HepG2 (cell line): ENCODE data around the gene LDB2. TPM values are rescaled to one million over a fixed set of nuclear protein-coding genes. Genes with fewer than 3 reads are reported as not detected.

Experiments
- ATAC-seq: fragments of 200-7000 bp; cut with Tn5 transposase; 3 replicates; pipeline ENCODE4 v1.9.1; 2020; ENCODE audit warnings: mild to moderate bottlenecking, moderate library complexity
- BruUV-seq: library from RNA; stranded (reverse); fragments of 400-500 nt; replicated peaks from 2 replicates; lab custom pipeline; 2021; lab: Mats Ljungman, UMichigan
- CTCF ChIA-PET: fragments of 300-600 bp; formaldehyde crosslinking; extraction: SDS; loops from one replicate; lab custom pipeline; 2021; ENCODE audit warnings: low total read pairs, inconsistent platforms, low intra/inter-chr PET ratio; lab: Yijun Ruan, JAX
- POLR2A ChIA-PET: fragments of 350-600 bp; sonication (Branson Sonifier 250); formaldehyde crosslinking; loops from one replicate; lab custom pipeline; 2020; ENCODE audit warnings: antibody characterized with exemption, inconsistent platforms; lab: Yijun Ruan, JAX
- DNase-seq: peaks from one replicate; pipeline ENCODE4 v3.0.0-alpha.2; 2015; ENCODE audit warnings: low spot score
- FAIRE-seq: peaks from 3 replicates; lab custom pipeline; 2011; peaks lifted over from hg19 to GRCh38; lab: Jason Lieb, UNC
- H2AFZ ChIP-seq: one replicate; pipeline ENCODE4 v1.6.1; 2011; ENCODE audit warnings: low read length, inconsistent platforms
- H3K27ac ChIP-seq: fragments of 300-600 bp; 3 replicates; pipeline ENCODE4 v1.8.0; 2011; ENCODE audit warnings: mixed run types, mild to moderate bottlenecking, mixed read lengths, low read length, inconsistent platforms; ENCODE audit not compliant: insufficient read depth; ENCODE audit errors: extremely low read length
- H3K27me3 ChIP-seq, 2 experiments: fragments of 200-600 bp in 1 of 2; 2 replicates in 1 of 2; 3 replicates in 1 of 2; pipeline versions ENCODE4 v1.6.0 to v1.8.0; 2011; ENCODE audit warnings: low read length in 2 of 2, mild to moderate bottlenecking in 2 of 2, moderate library complexity in 2 of 2, inconsistent platforms in 1 of 2; ENCODE audit not compliant: insufficient read depth in 2 of 2, control insufficient read depth in 1 of 2
- H3K36me3 ChIP-seq, 2 experiments: fragments of 200-600 bp in 1 of 2; replicated peaks in 1 of 2; 2 replicates in 1 of 2; 3 replicates in 1 of 2; pipeline versions ENCODE4 v1.5.1 to v1.8.0; 2011; ENCODE audit warnings: low read length in 2 of 2, inconsistent platforms in 1 of 2; ENCODE audit not compliant: insufficient read depth in 2 of 2, control insufficient read depth in 1 of 2
- H3K4me1 ChIP-seq: 2 replicates; pipeline ENCODE4 v1.5.1; 2012; ENCODE audit warnings: low read length, inconsistent platforms; ENCODE audit not compliant: insufficient read depth
- H3K4me2 ChIP-seq: 2 replicates; pipeline ENCODE4 v1.6.0; 2011; ENCODE audit warnings: low read depth, low read length, inconsistent platforms
- H3K4me3 ChIP-seq, 3 experiments: fragments of 200-600 bp in 1 of 3; sonication (generic), shearing (Covaris generic) in 1 of 3; replicated peaks in 1 of 3; 2 replicates each; pipeline ENCODE4 v1.5.1; 2011 to 2016; ENCODE audit warnings: low read length in 3 of 3, inconsistent platforms in 2 of 3, low read depth in 2 of 3, mild to moderate bottlenecking in 2 of 3, control low read depth in 1 of 3, mixed read lengths in 1 of 3; ENCODE audit not compliant: insufficient read depth in 1 of 3
- H3K79me2 ChIP-seq: one replicate; pipeline ENCODE4 v1.6.1; 2011; ENCODE audit warnings: low read length, inconsistent platforms; ENCODE audit not compliant: insufficient read depth
- H3K9ac ChIP-seq: 2 replicates; pipeline ENCODE4 v1.6.0; 2011; ENCODE audit warnings: mild to moderate bottlenecking, low read depth, low read length, inconsistent platforms; ENCODE audit not compliant: insufficient read depth
- H3K9me3 ChIP-seq: 2 replicates; pipeline ENCODE4 v1.5.1; 2012; ENCODE audit warnings: mild to moderate bottlenecking, low read length
- H4K20me1 ChIP-seq: 2 replicates; pipeline ENCODE4 v1.6.0; 2011; ENCODE audit warnings: inconsistent platforms, mild to moderate bottlenecking, low read length, moderate library complexity; ENCODE audit not compliant: insufficient read depth
- MBD4 ChIP-seq: IDR thresholded peaks from 2 replicates; pipeline ENCODE4 v1.6.1; 2012; ENCODE audit warnings: low read length, inconsistent platforms, borderline replicate concordance
- ZNF451 ChIP-seq: sonication (generic); formaldehyde crosslinking; IDR thresholded peaks from 2 replicates; pipeline ENCODE4 v1.5.0; 2020; ENCODE audit warnings: mild to moderate bottlenecking, missing genetic modification reagents
- ZNF552 ChIP-seq: sonication (generic); formaldehyde crosslinking; IDR thresholded peaks from 2 replicates; pipeline ENCODE4 v1.9.0; 2022; ENCODE audit warnings: missing genetic modification reagents, mild to moderate bottlenecking, borderline replicate concordance
- ZSCAN21 ChIP-seq: sonication (generic); formaldehyde crosslinking; IDR thresholded peaks from 2 replicates; pipeline ENCODE4 v1.8.0; 2022; ENCODE audit warnings: mild to moderate bottlenecking, missing genetic modification reagents, moderate library complexity, borderline replicate concordance
- WGBS: methylation state at CpG from one replicate; pipeline ENCODE4 v1.1.6; 2017; ENCODE audit warnings: low lambda C conversion rate; 5-methylcytosine and 5-hydroxymethylcytosine counted together
- in situ Hi-C: cut with HindIII; loops from 2 replicates; pipeline ENCODE4 v1.10.0; 2017; ENCODE audit warnings: low pct_unique_long_range_greater_than_20kb; ENCODE audit not compliant: extremely low pct_ligation_motif_present
- intact Hi-C: fragments of 100-400 bp; cut with micrococcal nuclease; formaldehyde crosslinking; loops from one replicate; pipeline ENCODE4 v1.10.0; 2022; ENCODE audit not compliant: unreplicated experiment
- polyA plus RNA-seq, 8 experiments: library from polyadenylated mRNA; depleted of rRNA in 3 of 8; stranded (reverse) in 7 of 8; unstranded in 1 of 8; fragments of >200 nt; fragmentation: Illumina TruSeq in 4 of 8; extraction: Trizol in 4 of 8; gene quantifications; 2 replicates each; pipeline versions ENCODE4 v1.2.1 to v1.2.3, GENCODE V29; 2011 to 2016; ENCODE audit warnings: low read depth in 4 of 8, missing spikeins in 1 of 8, mixed read lengths in 1 of 8; ENCODE audit not compliant: insufficient read depth in 1 of 8
- total RNA-seq, 5 experiments: library from RNA; depleted of rRNA; stranded (reverse); fragments of >200 nt; fragmentation: Illumina TruSeq; extraction: Trizol; gene quantifications; 2 replicates each; pipeline ENCODE4 v1.2.3, GENCODE V29; 2016; ENCODE audit warnings: low read depth in 1 of 5
- TF ChIP-seq, protein P1 (sequence below): sonication (generic); formaldehyde crosslinking; IDR thresholded peaks from 2 replicates; pipeline ENCODE4 v1.4.0; 2020; ENCODE audit warnings: missing genetic modification reagents, mild to moderate bottlenecking, borderline replicate concordance

LDB2 gene
- total and polyA plus RNA-seq, 2 of the 13 experiments (the other 11 are each of a cell fraction or from before 2014, with no cell fraction given), result not detected

DNA sequence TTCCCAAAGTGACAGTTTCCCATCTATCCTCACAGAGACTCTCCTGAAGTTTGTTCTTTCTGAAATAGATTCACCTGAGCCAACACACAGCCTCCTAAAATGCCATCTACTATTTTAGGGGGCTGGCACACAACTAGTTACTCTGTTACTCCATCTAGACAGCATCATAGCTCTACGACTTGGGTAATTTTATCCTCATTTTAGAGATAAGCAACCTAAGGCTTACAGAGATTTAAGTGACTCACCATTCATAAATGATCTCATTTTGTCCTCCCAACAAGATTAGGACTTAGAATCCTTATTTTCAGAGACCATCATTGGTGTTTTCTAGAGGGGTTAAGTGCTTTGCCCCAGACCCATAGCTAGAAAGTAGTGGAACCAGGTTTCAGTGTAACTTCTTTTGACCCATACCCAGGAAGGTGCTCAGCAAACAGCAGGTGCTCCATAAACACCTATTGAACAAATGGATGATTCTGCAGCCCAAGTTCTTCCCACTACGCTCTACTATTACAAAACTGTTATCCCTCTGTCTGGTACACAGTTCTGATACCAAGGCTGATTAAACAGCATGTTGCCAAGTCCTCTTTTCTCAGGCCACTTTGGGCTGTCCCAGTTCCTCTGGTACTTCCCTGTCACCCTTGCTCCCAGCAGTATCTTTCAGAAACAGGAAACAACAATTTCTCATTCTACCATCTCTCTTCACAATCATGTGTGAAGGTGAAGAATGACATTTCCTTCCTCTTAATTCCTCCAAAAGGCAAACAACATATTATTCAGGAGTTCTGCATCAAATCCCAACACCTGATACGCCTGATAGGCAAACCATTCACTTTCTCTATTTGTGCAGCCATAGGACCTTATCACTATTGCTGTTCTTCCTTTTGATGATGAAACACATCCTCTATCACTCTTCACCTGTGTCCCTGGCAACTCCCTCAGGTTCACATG, 367.5 kb downstream of the LDB2 start (continued):
- TF ChIP-seq ZSCAN21, result no peak
- TF ChIP-seq, protein P1, sequence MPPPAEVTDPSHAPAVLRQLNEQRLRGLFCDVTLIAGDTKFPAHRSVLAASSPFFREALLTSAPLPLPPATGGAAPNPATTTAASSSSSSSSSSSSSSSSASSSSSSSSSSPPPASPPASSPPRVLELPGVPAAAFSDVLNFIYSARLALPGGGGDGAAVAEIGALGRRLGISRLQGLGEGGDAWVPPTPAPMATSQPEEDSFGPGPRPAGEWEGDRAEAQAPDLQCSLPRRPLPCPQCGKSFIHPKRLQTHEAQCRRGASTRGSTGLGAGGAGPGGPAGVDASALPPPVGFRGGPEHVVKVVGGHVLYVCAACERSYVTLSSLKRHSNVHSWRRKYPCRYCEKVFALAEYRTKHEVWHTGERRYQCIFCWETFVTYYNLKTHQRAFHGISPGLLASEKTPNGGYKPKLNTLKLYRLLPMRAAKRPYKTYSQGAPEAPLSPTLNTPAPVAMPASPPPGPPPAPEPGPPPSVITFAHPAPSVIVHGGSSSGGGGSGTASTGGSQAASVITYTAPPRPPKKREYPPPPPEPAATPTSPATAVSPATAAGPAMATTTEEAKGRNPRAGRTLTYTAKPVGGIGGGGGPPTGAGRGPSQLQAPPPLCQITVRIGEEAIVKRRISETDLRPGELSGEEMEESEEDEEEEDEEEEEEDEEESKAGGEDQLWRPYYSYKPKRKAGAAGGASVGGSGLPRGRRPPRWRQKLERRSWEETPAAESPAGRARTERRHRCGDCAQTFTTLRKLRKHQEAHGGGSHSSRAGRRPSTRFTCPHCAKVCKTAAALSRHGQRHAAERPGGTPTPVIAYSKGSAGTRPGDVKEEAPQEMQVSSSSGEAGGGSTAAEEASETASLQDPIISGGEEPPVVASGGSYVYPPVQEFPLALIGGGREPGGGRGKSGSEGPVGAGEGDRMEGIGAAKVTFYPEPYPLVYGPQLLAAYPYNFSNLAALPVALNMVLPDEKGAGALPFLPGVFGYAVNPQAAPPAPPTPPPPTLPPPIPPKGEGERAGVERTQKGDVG, result no peak
- TF ChIP-seq MBD4, result no peak
- TF ChIP-seq ZNF451 (CRISPR knock-in tag), result no peak

DNA sequence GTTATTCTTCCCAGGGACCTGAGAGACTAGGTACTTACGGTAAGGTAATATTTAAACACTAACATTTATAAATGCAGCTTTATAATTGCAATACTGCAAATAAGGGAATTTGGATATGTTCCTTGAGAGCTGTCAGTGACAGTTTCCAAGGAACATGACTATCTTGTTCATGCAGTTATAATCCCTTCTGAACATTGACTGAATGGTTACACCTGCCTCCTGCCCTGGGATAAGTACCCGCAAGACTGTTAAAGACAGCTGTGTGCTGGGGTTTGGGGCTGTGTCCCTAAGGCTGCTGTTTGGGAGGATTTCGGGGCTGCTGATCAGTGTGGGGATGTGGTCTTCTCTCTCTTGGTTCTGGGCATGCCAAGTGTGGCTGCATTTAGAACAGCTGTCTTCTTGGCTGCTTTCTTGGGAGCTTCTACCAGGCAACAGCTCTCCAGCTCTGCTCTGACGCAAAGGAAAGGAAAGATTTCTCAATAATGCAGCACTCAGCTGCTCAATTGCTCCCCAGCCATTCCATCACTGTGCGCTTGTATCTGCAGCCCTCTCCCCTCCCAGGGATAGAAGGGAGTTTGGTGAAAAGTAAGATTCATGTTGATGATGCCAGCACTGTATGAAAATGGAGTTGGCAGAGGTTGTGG, 373.4 kb downstream of the LDB2 start:
- DNase-seq (no peak), ATAC-seq (no peak), FAIRE-seq (no peak)
- no peak overlapping the region for H2AFZ ChIP-seq
- H3K79me2 ChIP-seq, result no peaks in the 10 kb centered on the region
- H3K27ac ChIP-seq, result no peak overlapping the region
- ChIA-PET POLR2A (no interaction called here), CTCF (no interaction called here)
- H3K4me3 ChIP-seq, result no peak overlapping the region
- no TSS peak for BruUV-seq
- in situ Hi-C loops, result no loop called here
- intact Hi-C loops, result no loop called here
- H3K9me3 ChIP-seq, result no peaks in the 10 kb centered on the region
- 0 out of 5 replicates have a peak, but pooled peaks cover 0 to 6% of the 10 kb centered on the region in 2 experiments for H3K27me3 ChIP-seq
- H4K20me1 ChIP-seq, result no peaks in the 10 kb centered on the region
- no peaks in the 10 kb centered on the region for H3K4me1 ChIP-seq
- no peak overlapping the region for H3K9ac ChIP-seq
- TF ChIP-seq ZNF552, result no peak
- no peak overlapping the region for H3K4me2 ChIP-seq
- 28% methylated on average over 3 of the region's 5 CpGs for WGBS
- no peaks in the 10 kb centered on the region for H3K36me3 ChIP-seq
